HG02588 (cell line): ENCODE results near the gene TRPT1.
A peak's percentile ranks its signal among the peaks of the same experiment; 100 is the strongest.

Source experiments
- ATAC-seq: cut with Tn5 transposase; IDR thresholded peaks from one replicate; pipeline ENCODE4 v1.9.1; 2021; ENCODE audit warnings: mild to moderate bottlenecking, moderate library complexity; ENCODE audit not compliant: unreplicated experiment

Gene TRPT1

DNA sequence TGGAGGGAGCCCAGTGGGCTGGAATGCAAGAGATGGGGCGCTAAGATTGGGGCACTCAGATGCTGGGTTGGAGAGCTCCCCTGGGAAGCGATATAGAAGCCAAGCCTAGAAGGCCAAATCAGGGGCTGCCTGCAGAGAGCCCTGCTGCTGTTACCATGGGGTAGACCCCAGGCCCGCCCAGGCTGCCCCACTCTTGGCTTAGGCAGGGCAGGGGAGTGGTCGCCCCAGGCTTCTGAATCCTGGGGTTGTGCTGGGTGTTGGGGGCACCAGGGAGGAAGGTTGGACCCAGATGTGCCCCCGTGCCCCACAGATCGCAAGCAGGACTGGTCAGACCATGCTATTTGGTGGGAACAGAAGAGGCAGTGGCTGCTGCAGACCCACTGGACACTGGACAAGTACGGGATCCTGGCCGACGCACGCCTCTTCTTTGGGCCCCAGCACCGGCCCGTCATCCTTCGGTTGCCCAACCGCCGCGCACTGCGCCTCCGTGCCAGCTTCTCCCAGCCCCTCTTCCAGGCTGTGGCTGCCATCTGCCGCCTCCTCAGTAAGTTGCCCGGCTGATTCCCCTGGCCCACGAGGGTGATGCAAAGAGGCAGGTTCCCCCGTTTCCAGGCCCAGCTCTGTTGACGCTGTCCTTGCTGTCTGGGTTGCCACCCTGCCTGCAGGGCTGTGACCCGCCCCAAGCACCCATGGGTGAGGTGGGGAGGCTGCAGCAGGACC is 15.5 kb downstream of the TRPT1 start:
- no peak for ATAC-seq

DNA sequence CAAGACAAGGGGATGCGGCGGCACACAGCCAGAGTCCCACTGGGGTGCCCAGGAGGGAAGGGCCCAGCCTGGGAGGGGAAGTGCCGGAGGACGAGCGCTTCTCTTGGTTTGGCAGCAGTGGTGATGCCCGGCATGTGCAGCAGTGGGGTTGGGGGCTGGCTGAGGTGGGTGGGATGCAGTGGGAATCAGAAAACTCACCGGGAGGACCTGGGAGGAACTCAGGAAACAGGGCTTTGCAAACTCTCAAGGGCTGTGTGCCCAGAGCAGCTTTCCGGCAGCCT is 16.5 kb downstream of the TRPT1 start:
- ATAC-seq = no peak

DNA sequence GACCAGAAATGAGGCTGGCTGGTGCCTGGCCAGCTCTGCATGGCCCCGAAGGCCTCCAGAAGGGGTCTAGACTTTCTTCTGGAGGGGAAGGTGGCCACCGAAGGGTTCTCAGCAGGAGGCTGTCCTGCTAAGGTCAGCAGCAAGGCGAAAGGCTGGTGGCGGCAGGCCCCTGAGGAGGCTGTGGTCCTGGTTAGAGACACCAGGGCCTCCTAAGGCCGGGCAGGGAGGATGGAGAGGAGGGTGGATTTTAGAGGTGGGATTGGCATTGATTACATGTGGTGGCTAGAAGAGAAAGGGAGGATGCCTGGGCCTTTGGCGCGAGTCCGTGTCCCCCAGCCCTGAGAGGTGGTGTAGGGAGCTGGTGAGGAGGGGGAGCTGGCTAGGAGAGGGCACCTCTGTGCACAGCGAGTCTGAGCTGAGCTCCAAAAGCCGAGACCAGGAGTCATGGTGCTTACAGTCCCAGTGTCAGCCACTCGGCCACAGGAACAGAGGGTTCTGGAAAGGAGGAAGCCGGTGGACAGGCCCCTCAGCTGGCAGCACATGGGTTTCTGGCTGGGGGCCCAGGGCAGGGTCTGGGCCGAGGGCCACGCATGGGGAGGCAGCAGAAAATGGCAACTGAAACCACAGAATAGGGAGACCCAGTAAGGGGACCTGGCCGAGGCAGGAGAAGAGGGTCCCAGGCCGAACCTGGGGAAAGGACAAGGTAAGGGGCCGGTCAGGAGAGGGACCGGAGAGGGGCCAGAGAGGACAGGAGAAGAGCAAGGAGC is 17.0 kb downstream of the TRPT1 start:
- ATAC-seq = no peak

DNA sequence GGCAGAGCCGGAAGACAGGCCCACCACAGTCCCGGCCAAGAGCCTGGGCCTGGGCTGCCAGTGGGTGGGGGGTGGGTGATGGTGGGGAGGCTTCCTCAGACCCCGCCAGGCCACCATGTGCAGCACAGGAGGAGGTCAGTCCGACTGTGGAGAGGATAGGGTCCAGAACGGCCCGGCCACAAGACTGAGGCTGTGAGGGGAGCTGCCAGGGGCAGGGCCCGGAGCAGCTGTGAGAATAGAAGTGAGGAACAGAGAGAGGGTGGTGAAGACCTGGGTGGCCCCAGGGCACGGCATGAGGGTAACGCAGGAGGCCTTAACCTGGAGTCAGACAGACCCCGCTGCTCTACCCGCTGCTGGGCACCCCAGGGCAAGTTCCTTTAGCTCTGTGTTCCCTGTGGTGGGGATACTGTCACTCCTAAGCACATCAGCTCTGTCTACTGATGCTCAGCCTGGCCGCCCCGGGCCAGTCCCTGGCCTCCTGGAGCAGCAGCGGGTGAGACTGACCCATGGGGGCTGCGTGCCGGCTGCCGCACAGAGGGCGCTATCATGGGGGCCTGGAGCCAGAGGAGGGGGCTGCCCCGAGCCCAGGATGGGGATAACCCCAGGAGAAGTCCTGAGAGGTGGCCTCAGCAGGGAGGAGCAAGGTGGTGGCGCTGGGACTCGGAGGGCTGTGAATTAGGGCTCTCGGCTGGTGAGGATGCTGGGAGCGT is 17.7 kb downstream of the TRPT1 start:
- ATAC-seq = no peak

DNA sequence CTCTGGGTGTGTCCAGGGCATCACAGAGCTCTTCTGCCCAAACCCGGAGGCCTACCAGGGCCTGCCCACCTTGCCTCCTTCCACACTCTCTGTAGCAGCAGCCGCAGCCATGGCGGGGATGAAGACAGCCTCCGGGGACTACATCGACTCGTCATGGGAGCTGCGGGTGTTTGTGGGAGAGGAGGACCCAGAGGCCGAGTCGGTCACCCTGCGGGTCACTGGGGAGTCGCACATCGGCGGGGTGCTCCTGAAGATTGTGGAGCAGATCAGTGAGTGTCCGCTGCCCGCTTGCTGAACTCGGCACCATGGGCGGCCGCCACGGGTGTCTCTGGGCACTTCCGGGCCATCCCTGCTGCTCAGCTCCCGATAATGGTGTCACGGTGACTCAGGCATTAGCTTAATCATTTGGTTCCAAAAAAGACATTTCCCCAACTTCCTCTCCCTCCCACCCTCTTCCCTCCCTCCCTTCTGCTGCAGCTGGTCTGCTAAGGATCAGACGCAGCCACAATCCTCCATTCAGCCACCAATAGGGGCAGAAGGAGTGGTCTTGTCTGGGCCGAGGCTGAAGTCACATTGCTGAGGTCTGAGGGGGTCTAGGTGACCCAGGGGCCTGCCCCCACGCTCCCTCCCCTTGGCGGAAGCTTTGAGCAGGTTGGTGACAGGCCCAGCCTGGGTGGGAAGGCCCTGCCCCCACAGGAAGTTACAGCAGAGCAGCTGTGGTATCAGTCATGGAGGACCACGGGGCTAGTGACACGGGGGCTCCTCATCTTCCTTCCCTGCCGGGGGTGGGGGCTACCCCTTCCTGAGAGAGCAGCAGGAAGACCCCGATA is 18.5 kb downstream of the TRPT1 start:
- peak; percentile 39 for ATAC-seq

DNA sequence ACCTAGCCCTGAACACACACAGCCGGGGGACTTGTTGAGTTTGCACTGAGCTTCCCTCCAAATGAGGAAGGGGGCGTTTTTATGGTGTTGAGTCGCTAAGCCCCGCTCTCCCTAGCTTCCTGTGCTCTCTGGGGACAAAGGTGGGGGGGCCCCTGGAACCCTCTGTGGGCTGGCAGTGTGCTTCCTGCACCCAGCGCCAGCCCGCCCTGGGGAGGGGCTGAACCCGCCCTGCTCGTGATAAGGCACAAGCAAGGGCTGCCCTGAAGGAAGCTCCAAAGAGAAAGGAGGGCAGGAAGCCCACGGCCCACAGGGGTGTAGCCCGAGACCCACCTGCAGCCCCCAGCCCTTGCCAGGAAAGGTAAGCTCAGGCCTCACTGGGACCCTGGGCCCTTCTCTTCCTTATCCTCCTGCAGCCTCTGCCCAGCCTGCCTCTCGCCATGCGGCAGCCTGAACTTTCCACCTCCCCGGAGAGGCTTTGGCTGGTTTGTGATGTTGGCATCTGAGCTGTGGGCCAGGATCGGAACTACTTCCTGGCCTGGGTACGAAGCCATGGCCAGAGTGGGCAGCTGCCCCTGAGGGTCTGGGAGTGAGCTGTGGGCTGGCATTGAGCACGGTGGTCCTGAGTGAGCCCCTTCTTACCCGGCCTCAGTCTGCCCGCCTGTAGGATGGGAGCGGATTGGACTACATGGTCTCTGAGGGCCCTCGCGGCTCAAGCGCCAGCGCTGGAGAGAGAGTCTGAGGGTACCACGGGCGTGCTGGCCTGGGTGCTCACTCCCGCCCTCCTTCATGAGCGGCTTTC is 19.3 kb downstream of the TRPT1 start, which contains the start of gene FERMT3:
TSS of gene FERMT3 (plus strand) at position 265 of the 799 bp plus-strand sequence. CDS start 644 bp downstream, outside the sequence.
- ATAC-seq = peak; percentile 33

DNA sequence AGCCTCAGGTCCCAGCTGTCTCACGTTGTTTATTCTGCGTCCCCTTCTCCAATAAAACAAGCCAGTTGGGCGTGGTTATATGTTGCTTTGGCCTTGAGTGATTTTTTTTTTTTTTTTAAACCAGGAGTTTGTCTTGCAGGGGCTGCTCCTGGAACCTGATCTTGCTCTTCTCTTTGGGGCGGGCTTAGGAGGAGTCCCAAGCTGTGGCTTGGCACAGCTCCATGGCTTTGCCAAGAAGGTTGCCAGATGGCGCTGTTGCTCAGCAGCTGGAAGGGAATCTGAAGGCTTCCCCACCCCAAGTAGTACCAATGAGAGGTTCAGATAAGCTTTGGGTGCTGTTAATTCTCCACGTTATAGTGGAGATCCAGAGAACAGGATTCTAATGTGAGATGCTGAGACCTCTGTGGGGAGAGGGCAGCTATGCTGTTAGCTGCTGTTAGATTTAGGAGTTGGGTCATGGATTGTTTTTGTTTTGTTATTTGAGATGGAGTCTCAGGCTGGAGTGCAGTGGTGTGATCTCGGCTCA is 21.5 kb downstream of the TRPT1 start:
- no peak for ATAC-seq

DNA sequence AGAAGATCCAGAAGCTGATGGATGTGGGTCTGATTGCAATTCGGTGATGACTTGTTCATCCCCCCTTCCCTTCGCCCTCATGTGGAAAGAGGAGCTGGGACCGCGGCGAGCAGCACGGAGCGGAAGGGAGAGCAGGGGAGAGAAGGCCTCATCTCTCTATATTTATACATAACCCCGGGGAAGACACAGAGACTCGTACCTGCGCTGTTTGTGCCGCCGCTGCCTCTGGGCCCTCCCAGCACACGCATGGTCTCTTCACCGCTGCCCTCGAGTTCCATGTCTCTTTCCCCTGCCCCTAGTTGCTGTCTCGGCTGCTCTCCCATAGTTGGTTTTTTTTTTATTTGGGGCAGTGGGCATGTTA is 21.9 kb downstream of the TRPT1 start:
- no peak for ATAC-seq

DNA sequence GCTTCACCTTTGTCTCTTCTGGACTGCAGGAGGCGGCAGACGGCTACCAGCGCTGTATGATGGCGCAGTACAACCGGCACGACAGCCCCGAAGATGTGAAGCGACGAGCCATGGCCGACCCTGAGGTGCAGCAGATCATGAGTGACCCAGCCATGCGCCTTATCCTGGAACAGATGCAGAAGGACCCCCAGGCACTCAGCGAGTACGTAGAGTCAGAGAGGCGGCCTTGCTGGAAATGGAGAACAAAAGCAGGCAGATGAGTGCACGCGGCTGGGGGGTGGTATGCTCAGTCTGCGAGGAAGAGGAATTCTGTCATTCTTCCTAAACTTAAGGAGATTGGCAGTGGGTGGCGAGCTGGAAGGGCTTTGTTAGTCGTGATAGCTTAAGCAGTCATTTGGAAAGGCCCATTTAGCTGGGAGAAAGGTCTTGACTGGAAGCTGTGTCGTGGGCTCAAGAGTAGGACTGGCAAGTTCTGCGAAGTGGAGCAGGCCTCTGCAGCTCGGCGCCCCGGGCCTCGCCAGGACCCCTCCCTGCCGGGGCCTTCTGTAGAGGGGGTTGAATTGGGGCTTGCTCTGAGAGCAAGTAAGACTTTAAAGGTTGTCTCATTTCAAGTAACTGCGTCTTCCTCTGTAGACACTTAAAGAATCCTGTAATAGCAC is 22.4 kb downstream of the TRPT1 start:
- ATAC-seq = no peak

DNA sequence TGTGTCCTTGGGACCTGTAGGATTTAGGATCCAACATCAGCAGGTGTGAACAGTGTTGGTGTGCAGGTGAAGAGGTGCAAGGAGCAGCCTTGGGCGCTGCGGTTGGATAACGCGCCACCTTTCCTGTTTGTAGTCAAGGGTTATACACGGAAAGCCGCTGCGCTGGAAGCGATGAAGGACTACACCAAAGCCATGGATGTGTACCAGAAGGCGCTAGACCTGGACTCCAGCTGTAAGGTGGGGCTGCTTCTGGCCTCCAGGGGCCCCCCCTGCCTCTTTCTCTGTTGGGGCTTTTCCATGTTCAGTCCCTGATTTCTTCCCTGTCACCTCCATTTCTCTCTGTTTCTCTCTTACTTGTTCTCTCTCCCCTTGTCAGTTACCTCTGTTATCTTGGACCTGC is 23.0 kb downstream of the TRPT1 start:
- ATAC-seq = no peak

DNA sequence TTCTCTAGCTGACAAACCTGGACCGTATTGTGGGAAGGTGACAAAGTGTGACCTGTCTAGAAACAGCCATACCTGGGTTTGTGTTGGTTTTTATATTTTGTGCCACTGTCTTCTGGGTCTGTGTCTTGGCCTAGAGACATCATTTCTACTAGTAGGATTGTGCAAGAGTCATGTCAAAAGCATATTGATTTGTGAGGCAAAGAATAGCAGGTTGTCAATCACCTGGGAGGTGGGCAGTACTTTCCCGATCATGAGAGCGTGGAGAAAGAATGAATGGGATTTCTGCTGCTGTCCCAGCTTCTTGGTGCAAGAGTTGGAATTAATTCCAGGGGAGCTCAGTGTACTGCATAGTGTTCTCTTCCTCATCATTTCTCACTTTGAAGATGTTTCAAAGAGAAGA is 24.4 kb downstream of the TRPT1 start:
- ATAC-seq = no peak

DNA sequence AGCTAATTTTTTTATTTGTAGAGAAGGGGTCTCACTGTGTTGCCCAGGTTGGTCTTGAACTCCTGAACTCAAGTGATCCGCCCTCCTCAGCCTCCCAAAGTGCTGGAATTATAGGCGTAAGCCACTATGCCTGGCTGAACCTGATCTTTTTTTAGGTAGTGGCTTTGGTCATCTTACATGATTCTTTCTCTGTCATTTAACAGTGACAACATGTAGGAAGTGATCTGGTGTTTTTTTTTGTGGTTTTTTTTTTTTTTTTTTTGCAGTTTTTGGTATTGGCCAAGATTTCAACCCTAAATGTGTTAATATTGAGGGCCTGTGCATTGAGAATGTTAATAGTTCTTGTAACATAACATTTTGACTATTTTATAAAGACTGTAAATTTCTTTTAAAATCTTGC is 27.5 kb downstream of the TRPT1 start:
- no peak for ATAC-seq

DNA sequence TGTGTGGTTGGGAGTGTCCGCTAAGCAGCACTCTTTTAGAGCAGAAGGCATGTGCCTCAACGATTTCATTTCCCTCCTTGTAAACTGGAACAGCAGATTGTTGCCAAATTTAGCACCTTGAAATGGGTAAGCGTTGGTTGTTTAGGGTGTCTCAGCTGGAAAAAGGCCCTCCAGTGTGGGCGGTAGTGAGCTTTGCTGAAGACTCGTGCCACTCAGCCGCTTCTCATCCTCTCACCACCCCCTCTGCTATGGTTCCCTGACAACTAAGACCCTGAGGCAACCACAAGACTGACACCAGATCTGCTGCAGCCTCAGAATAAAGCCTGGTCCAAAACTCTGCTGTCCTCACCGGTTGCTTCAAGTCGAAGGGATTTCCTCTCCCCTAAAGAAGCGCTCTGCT is 29.4 kb downstream of the TRPT1 start:
- ATAC-seq = no peak

DNA sequence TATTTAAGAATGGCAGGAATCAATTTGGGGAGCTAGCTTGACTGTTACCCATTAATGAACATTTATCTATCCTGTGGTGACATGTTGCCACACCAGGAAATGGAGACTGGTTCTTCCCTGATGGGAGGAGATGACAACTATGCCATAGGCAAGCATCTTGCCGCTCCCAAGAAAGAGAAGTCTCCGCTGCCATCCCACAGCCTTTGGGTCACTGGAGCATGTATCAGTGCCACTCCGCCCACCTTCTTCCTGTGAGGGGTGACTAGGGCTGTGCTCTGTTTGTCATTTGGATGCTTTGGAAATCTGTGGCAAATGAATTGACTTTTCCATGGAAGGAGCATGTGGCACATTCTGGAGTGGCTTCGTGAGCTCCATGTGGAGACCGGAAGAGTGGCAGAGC is 33.6 kb downstream of the TRPT1 start:
- ATAC-seq = no peak

DNA sequence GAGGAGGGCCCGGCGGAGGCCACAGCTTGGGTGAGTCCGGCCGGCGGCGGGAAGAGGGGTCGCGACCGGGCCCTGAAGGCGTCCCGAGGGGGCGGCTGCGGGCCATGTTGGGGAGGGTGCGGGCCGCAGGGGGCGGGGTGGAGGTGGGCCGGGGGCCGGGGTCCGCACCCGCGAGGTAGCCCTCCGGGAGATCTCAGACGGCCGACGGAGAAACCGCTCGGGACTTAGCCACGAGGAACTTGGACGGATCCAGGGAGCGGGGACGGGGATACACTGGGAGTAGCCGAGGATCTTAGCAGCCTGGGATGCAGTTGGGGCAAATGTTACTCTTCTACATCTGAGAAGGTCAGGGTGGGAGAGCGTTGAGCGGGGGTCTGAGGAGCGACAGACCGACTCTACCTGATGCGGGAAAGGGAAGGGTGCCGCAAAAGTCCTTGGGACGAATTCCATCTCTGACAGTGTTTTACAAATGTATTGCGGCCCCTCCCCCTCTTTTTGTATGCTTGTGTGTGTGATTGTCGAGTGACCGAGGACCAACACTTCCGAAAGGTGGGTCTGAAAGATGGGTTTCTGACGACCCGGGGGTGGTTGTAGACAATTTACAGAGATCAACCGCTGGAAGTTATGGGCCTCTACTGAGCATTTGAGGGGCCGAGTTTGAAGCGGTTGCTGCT is 39.4 kb downstream of the TRPT1 start:
- ATAC-seq = peak; percentile 2

DNA sequence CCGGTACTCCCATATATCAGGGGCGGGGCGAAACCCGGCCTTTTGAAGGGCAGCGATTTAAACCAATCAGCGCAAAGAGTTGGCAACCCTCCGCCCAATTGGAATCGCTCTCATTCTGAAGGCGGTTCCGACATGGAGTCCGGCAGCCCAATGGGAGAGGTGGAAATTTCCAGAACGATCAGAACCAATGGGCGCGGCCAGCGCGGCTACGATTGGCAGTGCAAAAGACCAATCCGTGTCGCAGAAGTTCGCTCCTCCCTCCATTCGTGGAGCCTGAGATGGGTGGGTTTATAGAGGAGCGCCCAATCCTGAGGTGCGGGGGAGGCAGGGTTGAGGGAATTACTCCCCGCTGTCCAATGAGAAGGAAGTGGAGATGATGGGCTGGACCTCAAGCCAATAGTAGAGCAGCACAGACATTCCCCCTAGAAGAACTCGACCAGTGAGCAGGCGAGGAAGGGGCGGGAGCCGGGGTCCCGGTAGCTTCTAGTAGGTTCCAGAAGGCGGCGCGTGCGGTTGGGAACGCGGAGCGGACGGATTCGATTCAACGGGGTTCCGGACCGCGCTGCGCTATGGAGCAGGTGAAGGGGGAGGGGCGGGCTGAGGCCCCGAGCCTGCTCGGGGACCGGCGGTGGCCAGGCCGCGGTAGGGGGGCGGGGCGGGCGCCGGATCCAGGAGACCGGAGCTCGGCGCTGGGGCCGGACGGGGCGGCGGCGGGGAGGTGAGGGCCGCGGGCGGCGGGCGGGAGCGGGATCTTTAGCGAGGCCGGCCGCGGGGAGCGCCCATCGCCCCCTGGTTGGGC is 40.1 kb downstream of the TRPT1 start, which contains the start of gene STIP1:
TSS of gene STIP1 (plus strand) at position 479 of the 799 bp plus-strand sequence. CDS start at position 570, 91 bp downstream.
- peak; percentile 80 for ATAC-seq

DNA sequence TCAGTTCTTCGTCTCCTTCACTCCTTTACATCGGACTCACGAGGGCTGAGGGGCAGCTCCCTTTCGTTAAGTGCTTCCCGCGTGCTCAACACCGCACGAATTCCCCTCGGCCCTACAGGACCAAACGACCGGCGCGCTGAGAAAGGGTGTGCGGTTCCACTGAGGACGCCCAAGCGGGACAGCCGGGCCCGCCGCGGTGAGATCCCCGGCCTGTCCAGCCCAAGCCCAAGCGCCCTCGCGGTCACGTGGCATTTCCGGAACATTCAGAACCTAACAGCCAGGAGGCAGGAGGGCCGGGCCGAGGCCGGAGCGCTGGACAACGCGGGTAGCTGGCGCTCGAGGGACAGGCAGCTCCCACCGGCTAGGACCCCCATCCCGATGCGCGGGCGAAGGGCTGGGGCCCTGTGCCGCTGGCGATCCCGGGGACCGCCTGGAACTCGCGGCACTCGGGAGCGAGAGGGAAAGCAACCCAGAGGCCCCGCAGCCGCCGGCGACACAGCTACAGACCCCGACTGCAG is 40.8 kb downstream of the TRPT1 start:
- peak; percentile 22 for ATAC-seq

DNA sequence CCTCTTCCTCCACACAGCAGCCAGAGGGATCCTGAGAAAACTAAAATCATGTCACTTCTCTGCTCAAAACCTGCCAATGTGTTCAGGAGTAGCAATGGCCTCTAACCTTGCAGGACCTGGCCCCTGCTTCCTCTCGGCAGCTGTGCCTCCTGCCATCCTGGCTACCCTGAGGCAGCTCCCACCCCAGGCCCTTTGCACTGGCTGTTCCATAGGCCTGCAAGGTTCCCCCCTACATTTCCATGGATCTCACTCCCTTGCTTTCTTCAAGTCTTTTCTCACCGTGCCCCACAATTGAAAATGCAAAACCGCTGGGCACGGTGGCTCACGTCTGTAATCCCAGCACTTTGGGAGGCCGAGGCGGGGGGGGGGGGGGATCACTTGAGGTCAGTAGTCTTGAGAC is 42.1 kb downstream of the TRPT1 start:
- ATAC-seq = no peak
